ENCODE results near the gene MAN1C1. TPM values are rescaled to one million over a fixed set of nuclear protein-coding genes. Genes with fewer than 3 reads are reported as not detected.

Gene MAN1C1
- total RNA-seq, 1 experiment from 2014 or later: 0.11 TPM

DNA sequence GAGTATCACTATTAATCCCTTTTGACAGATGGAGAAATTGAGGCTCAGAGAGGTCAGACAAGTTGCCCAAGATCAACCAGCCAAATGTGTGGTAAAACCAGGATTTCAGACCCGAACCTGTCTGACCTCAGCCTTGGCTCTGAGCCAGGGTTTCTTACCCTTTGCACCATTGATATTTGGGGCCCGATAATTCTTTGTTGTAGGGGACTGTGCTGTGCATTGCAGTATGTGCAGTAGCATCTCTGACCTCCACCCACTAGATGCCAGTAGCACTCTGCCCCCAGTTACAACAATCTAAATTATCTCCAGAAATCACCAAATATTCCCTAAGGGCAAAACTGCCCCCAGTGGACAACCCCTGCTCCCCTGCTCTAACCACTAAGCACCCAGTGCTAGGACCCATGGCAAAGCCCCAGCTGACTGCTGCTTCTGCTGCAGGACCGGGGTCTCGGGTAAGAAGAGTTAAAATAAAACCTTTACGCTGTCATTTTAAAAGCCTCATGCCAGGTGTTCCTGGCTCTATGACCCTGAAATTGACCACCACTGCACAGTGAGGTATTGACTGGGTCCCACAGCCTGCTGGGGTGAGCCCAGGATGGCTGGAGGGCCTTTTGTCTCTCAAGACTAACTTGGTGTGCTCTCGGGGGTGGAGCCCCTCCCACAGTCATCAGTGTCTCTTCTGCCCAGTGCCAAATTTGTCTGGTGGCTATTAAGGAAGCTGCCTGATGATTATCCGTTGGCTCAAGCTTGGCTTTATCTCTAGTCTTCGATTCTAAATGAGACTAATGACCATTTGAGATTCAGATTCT is 5.6 kb upstream of the MAN1C1 start:
- H3K4me2 ChIP-seq (ENCODE audit: low read length): no peak overlapping the region
- H3K27me3 ChIP-seq (ENCODE audit: low read length): peaks cover 3% of the 10 kb centered on the region; the same call in 1 of the 2 replicates
- TF ChIP-seq, protein P1, sequence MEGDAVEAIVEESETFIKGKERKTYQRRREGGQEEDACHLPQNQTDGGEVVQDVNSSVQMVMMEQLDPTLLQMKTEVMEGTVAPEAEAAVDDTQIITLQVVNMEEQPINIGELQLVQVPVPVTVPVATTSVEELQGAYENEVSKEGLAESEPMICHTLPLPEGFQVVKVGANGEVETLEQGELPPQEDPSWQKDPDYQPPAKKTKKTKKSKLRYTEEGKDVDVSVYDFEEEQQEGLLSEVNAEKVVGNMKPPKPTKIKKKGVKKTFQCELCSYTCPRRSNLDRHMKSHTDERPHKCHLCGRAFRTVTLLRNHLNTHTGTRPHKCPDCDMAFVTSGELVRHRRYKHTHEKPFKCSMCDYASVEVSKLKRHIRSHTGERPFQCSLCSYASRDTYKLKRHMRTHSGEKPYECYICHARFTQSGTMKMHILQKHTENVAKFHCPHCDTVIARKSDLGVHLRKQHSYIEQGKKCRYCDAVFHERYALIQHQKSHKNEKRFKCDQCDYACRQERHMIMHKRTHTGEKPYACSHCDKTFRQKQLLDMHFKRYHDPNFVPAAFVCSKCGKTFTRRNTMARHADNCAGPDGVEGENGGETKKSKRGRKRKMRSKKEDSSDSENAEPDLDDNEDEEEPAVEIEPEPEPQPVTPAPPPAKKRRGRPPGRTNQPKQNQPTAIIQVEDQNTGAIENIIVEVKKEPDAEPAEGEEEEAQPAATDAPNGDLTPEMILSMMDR (conservative IDR thresholded peaks at IDR 0.05; ENCODE audit: low read depth, low read length): peak; percentile 59
- no peak for TF ChIP-seq EZH2phosphoT487 (IDR thresholded peaks at IDR 0.05; ENCODE audit: borderline replicate concordance, low read length)
- peaks cover 19% of the 10 kb centered on the region for H3K4me1 ChIP-seq (ENCODE audit: insufficient read depth, low read length)
- no peaks in the 10 kb centered on the region for H3K9me3 ChIP-seq (ENCODE audit: low read length)
- H3K36me3 ChIP-seq (ENCODE audit: low read depth, low read length): no peaks in the 10 kb centered on the region
- no peaks in the 10 kb centered on the region for H3K9me2 ChIP-seq (replicated peaks; ENCODE audit: low read length)
- H3K4me3 ChIP-seq (ENCODE audit: low read length): no peak overlapping the region
- ChIA-PET POLR2A (ENCODE audit: unreplicated experiment) (interaction anchor here (0.6 kb wide), 1 partner anchor 147 kb away, joined by 4 read pairs; no protein-coding TSS in a partner anchor), CTCF (interaction anchor here (0.6 kb wide), 1 partner anchor 579 kb away, joined by 3 read pairs; no protein-coding TSS in a partner anchor)
- BruUV-seq (replicated peaks): no TSS peak
- DNase-seq: peak; percentile 41
- no peaks in the 10 kb centered on the region for H4K20me1 ChIP-seq (ENCODE audit: low read length)
- no peak overlapping the region for H3K9ac ChIP-seq (ENCODE audit: low read length)
- H2AFZ ChIP-seq (ENCODE audit: low read length): no peak overlapping the region
- no peaks in the 10 kb centered on the region for H3F3A ChIP-seq (ENCODE audit: low read length, unreplicated experiment)
- no peaks in the 10 kb centered on the region for H3K79me2 ChIP-seq (ENCODE audit: low read length)
- H3K27ac ChIP-seq (ENCODE audit: low read length): no peak overlapping the region
- ATAC-seq: peak; percentile 42
- intact Hi-C loops (cut with micrococcal nuclease): loop anchor here (1.0 kb wide), 1 partner anchor 185 kb away; no protein-coding TSS in a partner anchor

DNA sequence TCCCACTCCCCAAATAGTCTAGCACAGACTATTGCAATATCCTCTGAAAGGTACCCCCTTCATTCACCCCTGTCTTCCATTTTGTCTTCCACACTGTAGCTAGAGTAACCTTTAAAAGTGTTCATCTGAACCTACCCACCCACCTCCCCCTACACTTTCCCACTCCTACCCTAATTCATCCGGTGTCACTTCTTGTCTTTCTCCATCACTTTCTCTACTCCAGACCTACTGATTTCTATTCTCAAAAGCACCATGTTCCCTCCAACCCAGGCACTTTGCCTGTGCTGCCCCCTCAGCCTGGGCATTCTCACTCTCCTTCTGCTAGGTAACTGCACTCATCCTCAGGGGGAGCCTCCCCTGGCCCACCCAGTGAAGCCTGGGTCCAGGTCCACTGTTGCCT is 4.7 kb upstream of the MAN1C1 start:
- H3K27me3 ChIP-seq (ENCODE audit: low read length): peaks cover 3% of the 10 kb centered on the region; the same call in 1 of the 2 replicates
- no peak for DNase-seq
- no peaks in the 10 kb centered on the region for H3K79me2 ChIP-seq (ENCODE audit: low read length)
- ChIA-PET CTCF (no interaction called here), POLR2A (ENCODE audit: unreplicated experiment) (no interaction called here)
- ATAC-seq: no peak
- intact Hi-C loops (cut with micrococcal nuclease): loop anchor here (1.0 kb wide), 1 partner anchor 184 kb away; no protein-coding TSS in a partner anchor
- no peaks in the 10 kb centered on the region for H3K36me3 ChIP-seq (ENCODE audit: low read depth, low read length)
- TF ChIP-seq EZH2phosphoT487 (IDR thresholded peaks at IDR 0.05; ENCODE audit: borderline replicate concordance, low read length) (no peak), EZH2 (IDR thresholded peaks at IDR 0.05; ENCODE audit: low read length, unreplicated experiment) (no peak)
- TF ChIP-seq, protein P1 (conservative IDR thresholded peaks at IDR 0.05; ENCODE audit: low read depth, low read length): no peak
- no peak overlapping the region for H2AFZ ChIP-seq (ENCODE audit: low read length)
- H3K9me3 ChIP-seq (ENCODE audit: low read length): no peaks in the 10 kb centered on the region
- no TSS peak for BruUV-seq (replicated peaks)
- no peak overlapping the region for H3K27ac ChIP-seq (ENCODE audit: low read length)
- no peaks in the 10 kb centered on the region for H3F3A ChIP-seq (ENCODE audit: low read length, unreplicated experiment)
- no peak overlapping the region for H3K9ac ChIP-seq (ENCODE audit: low read length)
- no peak overlapping the region for H3K4me3 ChIP-seq (ENCODE audit: low read length)
- H3K4me1 ChIP-seq (ENCODE audit: insufficient read depth, low read length): peaks cover 20% of the 10 kb centered on the region
- no peak overlapping the region for H3K4me2 ChIP-seq (ENCODE audit: low read length)
- H3K9me2 ChIP-seq (replicated peaks; ENCODE audit: low read length): no peaks in the 10 kb centered on the region
- no peaks in the 10 kb centered on the region for H4K20me1 ChIP-seq (ENCODE audit: low read length)

DNA sequence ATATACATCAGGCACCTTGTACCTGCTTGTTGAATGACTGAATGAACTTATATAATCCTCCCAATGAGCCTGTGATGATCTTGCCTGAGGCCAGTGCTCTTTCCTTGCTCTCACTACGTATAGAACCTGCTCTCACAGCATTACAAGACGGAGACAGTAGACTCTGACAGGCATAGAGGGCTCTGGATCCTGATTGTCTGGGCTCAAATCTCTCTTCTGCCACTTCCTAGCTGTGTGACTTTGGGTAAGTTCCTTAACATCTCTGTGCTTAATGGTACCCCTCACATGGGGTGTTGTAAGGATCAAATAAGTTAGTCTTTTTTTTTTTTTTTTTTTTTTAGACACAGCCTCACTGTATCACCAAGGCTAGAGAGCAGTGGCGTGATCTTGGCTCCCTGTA is 4.2 kb upstream of the MAN1C1 start:
- Histone ChIP-seq H3K4me3 (ENCODE audit: low read length) (no peak overlapping the region), H2AFZ (ENCODE audit: low read length) (no peak overlapping the region), H3K9me2 (replicated peaks; ENCODE audit: low read length) (no peaks in the 10 kb centered on the region), H3K79me2 (ENCODE audit: low read length) (no peaks in the 10 kb centered on the region), H4K20me1 (ENCODE audit: low read length) (no peaks in the 10 kb centered on the region), H3K9ac (ENCODE audit: low read length) (no peak overlapping the region), H3K36me3 (ENCODE audit: low read depth, low read length) (no peaks in the 10 kb centered on the region), H3K4me1 (ENCODE audit: insufficient read depth, low read length) (peaks cover 20% of the 10 kb centered on the region), H3K27me3 (ENCODE audit: low read length) (peaks cover 3% of the 10 kb centered on the region; the same call in 1 of the 2 replicates), H3K4me2 (ENCODE audit: low read length) (no peak overlapping the region), H3K9me3 (ENCODE audit: low read length) (no peaks in the 10 kb centered on the region), H3K27ac (ENCODE audit: low read length) (no peak overlapping the region), H3F3A (ENCODE audit: low read length, unreplicated experiment) (no peaks in the 10 kb centered on the region)
- CTCF ChIA-PET: no interaction called here
- intact Hi-C loops (cut with micrococcal nuclease): no loop called here
- no TSS peak for BruUV-seq (replicated peaks)
- DNase-seq: no peak
- no peak for ATAC-seq
- TF ChIP-seq, protein P1 (conservative IDR thresholded peaks at IDR 0.05; ENCODE audit: low read depth, low read length): no peak
- no peak for TF ChIP-seq EZH2phosphoT487 (IDR thresholded peaks at IDR 0.05; ENCODE audit: borderline replicate concordance, low read length)
- TF ChIP-seq EZH2 (IDR thresholded peaks at IDR 0.05; ENCODE audit: low read length, unreplicated experiment): no peak
- POLR2A ChIA-PET (ENCODE audit: unreplicated experiment): no interaction called here
